ENCODE data around the gene TEKT5.
"Not testable (repeated sequence)": the region's sequence is repeated elsewhere in the genome, so short reads cannot be mapped to it uniquely, and the experiment has no call there.

TEKT5 gene

GRCh38 chr16:10684511-10685151, 10.1 kb downstream of the TEKT5 start:
- DNase-seq: no peak

GRCh38 chr16:10683170-10683569, 11.6 kb downstream of the TEKT5 start:
- no peak for DNase-seq

GRCh38 chr16:10682604-10683003, 12.1 kb downstream of the TEKT5 start:
- DNase-seq: no peak

- no peak for DNase-seq
Observed at GRCh38 chr16:10681310-10682308, 13.1 kb downstream of the TEKT5 start.

DNA sequence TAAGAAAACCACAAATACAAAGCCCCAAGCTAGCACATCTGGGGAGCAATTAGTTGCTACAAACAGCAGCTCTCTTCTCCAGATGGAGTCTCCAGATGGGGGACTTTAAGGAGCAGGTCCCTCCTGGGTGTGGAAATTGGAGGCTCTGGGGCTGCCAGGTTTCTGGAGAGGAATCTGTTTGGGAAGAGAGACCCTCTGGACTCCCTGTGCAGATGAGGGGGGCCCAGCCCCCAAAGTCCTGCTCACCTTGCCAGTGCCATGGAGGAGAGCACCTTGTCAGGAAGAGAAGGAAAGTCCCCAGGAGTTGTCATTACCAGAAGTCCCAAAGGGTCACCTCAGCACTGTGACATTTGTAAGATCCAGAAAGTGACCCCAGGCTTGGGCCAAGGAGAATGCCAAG, 14.8 kb downstream of the TEKT5 start:
- DNase-seq: no peak

GRCh38 chr16:10679441-10679840, 15.3 kb downstream of the TEKT5 start:
- not testable (repeated sequence) for DNase-seq

GRCh38 chr16:10678655-10679054, 16.1 kb downstream of the TEKT5 start:
- no peak for DNase-seq

GRCh38 chr16:10676284-10676683, 18.4 kb downstream of the TEKT5 start:
- DNase-seq: no peak

GRCh38 chr16:10675861-10676260, 18.9 kb downstream of the TEKT5 start:
- no peak for DNase-seq

GRCh38 chr16:10675216-10675615, 19.5 kb downstream of the TEKT5 start:
- DNase-seq: no peak

DNA sequence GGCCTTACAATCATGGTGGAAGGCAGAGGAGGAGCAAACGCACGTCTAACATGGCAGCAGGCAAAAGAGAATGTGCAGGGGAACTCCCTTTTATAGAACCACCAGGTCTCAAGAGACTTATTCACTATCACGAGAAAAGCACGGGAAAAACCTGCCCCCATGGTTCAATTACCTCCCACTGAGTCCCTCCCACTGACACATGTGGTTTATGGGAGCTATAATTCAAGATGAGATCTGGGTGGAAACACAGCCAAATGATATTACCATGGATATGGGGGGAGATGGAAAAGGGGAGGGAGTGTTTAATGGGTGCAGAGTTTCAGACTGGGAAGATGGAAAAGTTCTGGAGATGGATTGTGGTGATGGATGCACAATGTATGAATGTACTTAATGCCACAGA, 23.0 kb downstream of the TEKT5 start:
- DNase-seq: no peak

GRCh38 chr16:10669791-10670190, 24.9 kb downstream of the TEKT5 start:
- no peak for DNase-seq

DNA sequence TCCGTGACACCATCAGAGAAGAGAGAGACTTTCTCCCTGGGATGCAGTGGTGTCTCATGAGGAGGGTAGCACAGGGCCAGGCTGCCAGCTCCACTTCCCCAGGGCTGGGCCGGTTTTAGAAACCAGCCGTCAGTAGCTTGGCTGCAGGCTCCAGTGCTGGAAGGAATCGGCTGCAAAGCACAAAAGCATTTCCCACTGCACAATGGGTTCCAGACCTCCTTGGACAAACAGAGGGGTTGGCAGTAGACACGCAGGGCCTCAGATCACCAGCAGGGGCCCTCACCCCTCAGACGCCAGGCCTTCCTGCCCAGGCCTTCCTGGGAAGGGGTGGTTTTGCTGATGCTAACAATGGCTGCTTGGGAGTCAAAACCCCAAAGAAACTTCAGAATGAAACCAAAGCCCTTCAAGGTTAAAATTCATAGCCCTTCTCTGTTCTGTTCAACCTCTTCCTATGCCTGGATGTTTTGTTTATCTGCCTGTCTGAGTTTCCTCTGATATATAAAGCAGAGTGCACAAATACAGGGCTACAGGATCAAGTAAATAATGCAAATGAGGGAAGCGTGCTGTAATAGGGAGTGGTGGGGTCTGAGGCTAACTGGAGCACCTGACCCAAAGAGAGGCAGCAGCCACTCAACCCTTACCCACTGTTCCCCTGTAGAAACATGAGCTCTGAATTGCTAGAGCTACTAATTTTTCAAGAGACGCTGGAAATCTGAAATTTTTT, 26.2 kb downstream of the TEKT5 start:
- no peak for DNase-seq

DNA sequence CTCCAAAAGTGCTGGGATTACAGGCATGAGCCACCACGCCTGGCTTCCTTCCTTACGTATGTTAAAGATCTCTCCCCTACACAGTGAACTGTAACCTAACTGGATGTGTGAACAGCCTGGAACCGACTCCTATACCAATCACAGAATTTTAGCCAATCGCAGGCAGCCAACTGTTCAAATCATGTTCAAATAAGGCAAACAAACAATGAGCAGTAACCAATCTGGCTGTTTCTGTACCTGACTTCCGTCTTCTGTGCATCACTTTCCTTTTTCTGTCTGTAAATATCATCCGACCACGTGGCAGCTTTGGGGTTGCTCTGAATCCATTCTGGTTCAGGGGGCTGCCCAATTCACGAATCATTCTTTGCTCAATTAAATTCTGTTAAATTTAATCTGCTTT, 27.5 kb downstream of the TEKT5 start:
- no peak for DNase-seq

DNA sequence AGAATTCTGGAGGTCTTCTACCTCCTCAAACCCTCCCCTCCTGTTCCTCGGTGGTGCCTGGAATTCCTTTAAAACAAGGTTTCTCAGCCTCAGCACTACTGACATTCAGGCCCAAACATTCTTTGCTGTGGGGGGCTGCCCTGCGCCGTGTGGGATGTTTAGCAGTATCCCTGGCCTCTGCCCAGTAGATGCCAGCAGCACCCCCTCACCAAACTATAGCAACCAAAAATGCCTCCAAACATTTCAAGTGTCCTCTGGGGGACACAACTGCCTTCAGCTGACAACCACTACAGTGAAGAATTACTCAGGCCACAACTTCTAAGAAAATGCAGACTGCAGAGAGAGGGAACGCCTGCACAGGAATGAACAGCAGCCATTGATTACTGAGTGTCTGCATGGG, 28.4 kb downstream of the TEKT5 start:
- DNase-seq: no peak

DNA sequence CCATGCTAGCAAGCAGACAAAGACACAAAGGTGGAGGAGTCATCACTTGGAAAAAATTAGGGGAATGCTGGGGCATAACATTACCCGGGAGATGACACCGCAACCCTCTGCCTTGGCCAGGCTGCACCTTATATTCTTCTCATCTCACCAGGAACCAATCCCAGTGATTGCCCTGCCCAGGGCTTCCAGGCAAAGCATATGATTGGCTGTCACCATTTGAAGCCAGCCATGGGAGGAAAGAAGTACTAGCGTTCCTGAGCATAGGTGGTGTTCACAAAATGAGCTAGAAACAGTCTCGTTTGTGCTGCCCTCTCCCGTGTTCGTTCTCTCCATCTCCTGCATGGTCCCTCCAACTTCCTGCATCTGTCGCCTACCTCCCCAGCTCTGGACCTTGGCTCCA, 29.6 kb downstream of the TEKT5 start:
- no peak for DNase-seq

DNA sequence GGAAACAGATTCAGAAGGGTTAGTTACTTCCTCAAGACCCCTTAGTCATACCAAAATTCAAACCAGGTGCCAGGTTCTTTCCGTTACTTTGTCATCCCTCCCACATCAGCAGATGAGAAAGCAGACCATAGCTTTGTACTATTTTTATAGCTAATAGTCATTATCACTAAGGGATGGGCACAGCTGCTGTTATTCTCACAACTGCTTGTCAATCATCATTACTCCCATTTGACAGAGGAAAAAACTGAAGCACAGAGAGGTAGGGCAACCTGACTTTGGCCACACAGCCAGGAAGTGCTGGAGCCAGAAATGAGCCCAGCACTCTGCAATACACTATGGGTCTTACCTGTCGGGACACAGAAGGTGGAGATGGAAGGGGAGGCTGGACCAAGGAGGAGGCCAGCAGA, 30.0 kb downstream of the TEKT5 start:
- DNase-seq: no peak

DNA sequence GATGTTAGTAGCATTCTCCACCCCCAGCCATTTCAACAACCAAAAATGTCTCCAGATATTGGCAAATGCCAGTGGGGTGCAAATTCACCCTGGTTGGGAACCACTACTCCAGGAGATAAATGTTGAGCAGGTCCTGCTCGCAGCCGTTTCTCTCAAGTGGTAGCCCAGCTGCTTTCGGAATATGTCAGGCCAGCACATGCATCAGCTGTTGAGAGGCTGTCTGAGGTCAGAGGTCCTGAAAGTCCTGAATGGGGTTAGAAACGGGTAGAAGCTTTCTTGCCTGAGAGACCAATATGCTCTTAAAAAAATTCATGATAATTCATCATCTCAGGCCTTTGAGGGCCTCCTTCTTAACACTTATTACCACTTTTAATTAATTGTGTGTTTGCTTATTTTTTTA, 31.0 kb downstream of the TEKT5 start:
- no peak for DNase-seq

DNA sequence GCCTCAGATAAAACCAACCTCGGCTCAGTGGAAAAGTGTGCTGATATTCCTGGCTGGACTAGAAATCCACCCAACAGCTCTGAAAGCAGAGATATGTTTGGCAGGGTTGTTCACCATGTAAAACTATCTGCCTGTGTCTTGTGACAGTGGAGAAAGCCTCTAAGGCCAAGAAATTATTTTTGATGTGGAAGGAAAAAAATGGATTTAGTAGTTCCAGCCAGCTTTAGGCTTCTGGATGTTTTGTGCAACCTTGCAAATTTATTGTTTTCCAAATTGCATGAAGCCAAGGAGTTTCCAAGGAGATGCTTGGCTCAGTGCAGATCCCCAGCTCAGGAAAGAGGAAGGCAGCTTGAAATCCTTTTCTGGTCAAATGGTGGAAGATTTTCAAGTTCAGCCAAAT, 31.6 kb downstream of the TEKT5 start:
- no peak for DNase-seq

GRCh38 chr16:10662212-10662611, 32.5 kb downstream of the TEKT5 start:
- no peak for DNase-seq

DNA sequence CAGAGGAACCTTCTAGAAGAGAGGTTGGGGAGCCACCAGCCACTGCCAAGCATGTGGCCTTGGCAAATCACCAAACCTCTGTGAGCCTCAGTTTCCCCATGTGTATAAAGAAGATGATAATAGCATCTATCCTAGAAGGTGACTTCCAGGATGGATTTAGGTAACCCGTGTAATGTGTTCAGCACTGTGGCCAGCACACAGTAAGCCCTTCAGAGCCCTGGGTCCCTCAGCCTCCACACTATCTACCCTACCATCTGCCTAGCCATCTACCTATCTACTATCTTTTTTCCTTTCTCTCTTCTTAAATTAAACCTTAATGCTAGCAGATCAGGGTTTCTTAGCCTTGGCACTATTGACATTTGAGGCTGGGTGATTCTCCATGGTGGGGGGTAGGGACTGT, 33.0 kb downstream of the TEKT5 start:
- no peak for DNase-seq

DNA sequence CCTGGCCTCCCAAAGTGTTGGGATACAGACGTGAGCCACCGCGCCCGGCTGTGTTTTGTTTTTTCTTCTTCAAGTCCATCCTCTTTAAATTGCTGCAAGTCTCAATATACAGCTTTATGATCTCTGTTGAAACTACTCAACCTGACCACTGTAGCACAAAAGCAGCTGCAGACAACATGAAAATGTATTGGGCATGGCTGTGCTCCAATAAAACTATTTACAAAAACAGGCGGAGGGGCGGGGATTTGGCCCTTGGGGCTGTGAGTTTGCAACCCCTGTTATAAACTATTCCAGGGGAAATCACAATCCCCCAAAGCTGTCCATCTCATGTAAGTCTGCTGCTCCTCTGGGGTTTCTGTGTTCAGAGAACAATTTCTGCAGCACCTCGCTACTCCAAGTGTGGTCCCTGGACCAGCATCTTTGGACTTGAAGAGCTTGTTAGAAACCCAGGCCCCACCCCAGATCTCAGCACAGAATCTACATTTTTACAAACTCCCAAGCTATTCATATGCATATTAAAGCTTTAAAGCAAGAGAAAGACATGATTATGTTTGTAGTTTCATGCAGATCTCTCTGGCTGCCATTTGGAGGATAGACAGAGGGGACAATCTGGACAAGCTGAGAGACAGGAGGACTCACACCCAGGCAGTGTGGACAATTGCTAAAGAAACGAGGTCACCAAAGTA, 33.6 kb downstream of the TEKT5 start:
- no peak for DNase-seq

DNA sequence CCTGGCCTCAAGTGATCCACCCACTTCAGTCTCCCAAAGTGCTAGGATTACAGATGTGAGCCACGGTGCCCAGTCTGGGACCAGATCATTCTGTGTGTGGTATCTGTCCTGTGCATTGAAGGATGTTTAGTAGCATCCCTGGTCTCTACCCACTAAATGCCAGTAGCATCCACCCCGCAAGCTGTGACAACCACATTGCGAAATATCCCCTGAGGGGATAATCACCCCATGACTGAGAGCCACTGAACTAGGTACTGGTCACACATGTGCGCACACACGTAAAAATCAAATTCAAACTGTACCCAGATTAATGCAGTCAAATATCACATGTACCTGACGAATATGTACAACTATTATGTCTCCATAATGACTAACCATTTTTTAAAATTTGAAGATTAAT, 35.8 kb downstream of the TEKT5 start:
- DNase-seq: no peak

All from CD4-positive, alpha-beta T cell treated with Interleukin-17A for 4 hours (primary cell).